Fibroblast of peridontal ligament (primary cell): ENCODE results near the gene MAP4K5.
"Not testable (repeated sequence)": the region's sequence is repeated elsewhere in the genome, so short reads cannot be mapped to it uniquely, and the experiment has no call there.

Experiments
- DNase-seq: peaks from one replicate; pipeline ENCODE4 v3.0.0-alpha.2; 2010; ENCODE audit errors: extremely low read depth

The MAP4K5 gene

GRCh38 chr14:50532502-50533240, at the start of gene MAP4K5:
TSS of gene MAP4K5 (minus strand) at chr14:50532569. CDS start at chr14:50532049, 520 bp downstream.
- DNase-seq = peak; percentile 86

DNA sequence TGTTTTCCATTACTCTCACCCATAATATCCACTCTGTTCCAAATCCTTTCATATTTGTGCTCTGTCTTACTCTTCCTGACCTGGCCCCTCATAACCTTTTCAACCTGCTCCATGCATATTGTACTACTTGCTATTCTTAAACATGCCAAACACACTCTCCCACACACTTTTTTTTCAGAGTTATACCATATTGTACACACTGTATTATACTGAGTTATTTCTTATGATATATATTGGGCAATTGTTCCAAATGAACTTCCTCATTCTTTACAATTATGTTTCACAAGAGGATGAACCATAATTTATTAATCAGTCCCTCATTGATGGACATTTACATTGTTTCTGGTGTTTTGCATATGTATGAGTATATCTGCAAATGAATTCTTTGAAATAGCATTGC, 46.1 kb upstream of the MAP4K5 start:
- no peak for DNase-seq

- no peak for DNase-seq
These were observed 45.6 kb upstream of the MAP4K5 start for GRCh38 chr14:50577982-50578381.

GRCh38 chr14:50575769-50576168, 43.4 kb upstream of the MAP4K5 start:
- DNase-seq = no peak

GRCh38 chr14:50573862-50574261, 41.5 kb upstream of the MAP4K5 start:
- no peak for DNase-seq

DNA sequence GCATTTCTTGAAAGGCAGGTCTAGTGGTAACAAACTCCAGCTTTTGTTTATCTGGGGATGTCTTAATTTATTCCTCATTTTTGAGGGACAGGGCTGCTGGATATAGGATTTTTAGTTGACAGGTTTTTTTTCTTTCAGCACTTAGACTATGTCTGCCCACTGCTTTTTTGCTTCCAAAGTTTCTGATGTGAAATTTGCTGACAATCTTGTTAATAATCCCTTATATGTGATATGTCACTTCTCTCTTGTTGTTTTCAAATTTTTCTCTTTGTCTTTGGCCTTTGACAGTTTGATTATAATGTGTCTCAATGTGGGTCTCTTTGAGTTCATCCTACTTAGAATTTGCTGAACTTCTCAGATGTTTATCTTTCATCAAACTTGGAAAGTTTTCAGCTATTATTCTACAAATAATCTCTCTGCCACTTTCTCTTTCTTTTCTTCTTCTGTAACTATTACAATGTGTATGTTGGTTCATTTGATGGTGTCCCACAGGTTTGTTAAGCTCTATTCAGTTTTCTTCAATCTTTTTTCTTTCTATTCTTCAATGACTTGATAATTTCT, 37.4 kb upstream of the MAP4K5 start:
- no peak for DNase-seq

DNA sequence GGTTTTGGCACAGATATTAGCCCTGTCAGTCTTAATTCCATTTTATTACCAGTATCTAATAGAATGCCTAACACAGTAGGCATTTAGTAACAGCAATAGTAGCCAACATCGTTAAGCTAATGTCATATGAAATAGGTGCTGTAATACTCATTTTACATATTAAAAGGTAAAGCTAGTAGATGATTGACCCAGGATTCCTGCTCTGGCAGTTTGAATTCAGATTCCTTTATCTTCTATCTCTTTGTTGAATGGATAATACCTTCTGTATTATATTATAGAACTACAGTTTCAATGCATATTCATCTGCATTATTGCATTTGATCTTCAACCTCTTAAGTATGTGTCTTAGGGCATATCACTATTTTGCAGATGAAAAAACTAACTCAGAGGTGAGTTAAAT, 30.5 kb upstream of the MAP4K5 start:
- DNase-seq = no peak

DNA sequence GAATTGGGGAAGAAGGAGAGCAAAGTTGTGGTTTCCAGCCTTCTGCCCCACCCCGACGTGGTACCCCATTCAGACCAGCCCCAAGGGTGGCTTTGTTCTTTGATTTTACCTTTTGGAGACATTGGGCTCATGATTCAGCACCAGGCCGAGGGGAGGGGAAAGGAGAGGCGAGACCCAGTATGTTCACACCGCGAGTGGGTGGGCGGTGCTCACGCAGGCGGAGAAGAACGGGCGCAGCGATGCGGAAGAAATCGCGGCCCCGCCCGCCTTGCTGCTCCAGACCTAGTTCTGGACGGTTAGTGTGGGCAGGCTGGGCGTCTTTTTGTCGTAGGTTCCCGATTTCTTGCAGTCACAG, 28.5 kb upstream of the MAP4K5 start:
- peak; percentile 65 for DNase-seq

- DNase-seq = peak; percentile 67
These were observed 27.9 kb upstream of the MAP4K5 start, which contains the start of gene ATL1 for GRCh38 chr14:50559990-50560930. TSS of gene ATL1 (plus strand) at chr14:50560145. CDS start at chr14:50560266, 121 bp downstream.

GRCh38 chr14:50552796-50553195, 20.4 kb upstream of the MAP4K5 start:
- not testable (repeated sequence) for DNase-seq

DNA sequence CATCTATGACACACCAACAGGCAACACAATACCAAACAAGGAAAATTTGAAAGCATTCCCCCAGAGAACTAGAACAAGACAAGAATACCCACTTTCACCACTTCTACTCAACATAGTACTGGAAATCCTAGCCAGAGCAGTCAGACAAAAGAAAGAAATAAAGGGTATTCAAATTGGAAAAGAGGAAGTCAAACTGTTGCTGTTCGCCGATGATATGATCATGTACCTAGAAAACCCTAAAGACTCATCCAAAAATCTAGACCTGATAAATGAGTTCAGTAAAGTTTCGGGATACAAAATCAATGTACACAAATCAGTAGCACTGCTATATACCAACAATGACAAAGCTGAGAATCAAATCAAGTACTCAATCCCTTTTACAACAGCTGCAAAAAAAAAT, 19.5 kb upstream of the MAP4K5 start:
- no peak for DNase-seq

- no peak for DNase-seq
These were observed 17.9 kb upstream of the MAP4K5 start for GRCh38 chr14:50550294-50550693.

GRCh38 chr14:50545618-50546017, 13.2 kb upstream of the MAP4K5 start:
- no peak for DNase-seq

DNA sequence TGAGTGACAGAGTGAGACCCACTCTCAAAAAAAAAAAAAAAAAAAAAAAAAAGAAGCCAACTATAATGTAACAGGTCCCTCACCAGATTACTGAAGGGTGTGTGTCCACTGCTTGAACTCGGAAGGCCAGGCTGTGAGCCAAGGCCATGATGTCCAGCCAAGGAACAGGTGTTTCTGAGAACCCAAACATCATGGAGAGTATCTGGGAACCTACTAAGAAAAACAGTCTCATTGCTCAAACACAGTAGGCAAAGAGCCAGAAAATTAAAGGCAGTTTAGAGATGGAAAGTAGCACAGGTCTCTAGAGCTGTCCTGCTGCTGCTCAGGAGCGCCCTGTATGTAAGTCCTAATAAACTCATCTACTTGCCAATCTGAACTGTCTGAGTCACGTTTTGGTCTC, 12.5 kb upstream of the MAP4K5 start:
- DNase-seq = no peak

GRCh38 chr14:50542941-50543418, 10.6 kb upstream of the MAP4K5 start:
- DNase-seq = peak; percentile 77

DNA sequence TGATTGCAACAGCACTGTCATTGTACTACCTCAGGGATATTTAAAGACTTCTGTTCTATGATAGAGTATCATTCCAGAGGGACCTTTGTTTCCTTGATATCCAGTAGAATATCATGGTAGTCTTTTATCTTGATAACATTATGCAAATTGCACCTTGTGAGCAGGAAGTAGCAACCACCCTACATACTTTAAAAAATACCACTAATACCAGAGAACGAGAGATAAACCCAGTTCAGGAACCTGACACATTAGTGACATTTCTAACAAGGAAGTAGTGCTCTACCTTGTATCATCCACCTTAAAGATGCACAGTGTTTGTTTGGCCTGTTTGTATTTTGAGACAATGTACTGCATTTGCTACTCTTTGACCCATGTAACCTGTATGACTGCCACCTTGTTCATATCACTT, 8.8 kb upstream of the MAP4K5 start:
- DNase-seq = no peak

GRCh38 chr14:50539051-50539450, 6.7 kb upstream of the MAP4K5 start:
- no peak for DNase-seq

DNA sequence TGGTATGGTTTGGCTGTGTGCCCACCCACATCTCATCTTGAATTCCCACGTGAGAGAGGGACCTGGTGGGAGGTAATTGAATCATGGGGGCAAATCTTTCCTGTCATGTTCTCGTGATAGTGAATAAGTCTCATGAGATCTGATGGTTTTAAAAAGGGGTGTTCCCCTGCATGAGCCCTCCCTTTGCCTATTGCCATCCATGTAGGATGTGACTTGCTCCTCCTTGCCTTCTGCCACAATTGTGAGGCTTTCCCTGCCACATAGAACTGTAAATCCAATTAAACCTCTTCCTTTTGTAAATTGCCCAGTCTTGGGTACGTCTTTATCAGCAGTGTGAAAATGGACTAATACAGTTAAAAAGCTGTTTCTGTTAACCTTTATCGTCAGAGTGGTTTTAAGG, 5.7 kb upstream of the MAP4K5 start:
- DNase-seq = not testable (repeated sequence)

- DNase-seq = no peak
These were observed 2.6 kb upstream of the MAP4K5 start for GRCh38 chr14:50534997-50535396.

DNA sequence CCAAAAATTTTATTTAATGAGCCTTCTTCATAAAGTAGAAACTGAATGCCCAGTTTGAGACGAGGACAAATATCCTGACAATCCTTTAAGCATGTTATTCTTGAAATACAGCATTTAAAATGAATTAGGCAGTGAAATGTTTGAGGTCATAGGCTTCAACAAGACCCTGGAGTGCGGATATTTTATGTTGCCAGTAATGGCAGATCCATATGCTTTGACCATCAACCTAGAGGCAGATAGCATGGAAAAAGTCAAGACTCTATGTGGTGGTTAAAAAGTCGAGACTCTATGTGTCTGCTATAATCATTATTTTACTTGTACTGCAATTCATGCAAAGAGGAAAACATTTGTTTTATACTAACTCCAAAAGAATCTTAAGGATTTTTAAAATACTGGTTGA, 2.0 kb upstream of the MAP4K5 start:
- DNase-seq = no peak

DNA sequence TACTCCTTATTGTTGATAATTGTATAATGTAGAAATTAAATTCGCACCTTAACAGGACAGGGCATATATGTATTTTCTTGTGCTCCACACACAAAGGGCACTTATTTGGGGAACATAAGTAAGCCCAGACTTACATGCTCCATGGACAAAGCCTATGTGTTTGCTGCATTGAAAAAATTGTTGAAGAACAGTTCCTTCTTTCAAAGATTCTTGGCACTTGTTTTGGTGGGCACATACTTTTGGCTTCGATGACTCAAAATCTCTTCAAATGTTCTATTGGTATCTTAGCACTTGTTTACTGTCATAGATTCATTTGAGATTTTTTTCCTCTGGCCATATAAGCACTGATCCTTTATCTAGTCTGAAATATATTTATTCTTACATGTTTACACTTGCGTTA, 1.4 kb upstream of the MAP4K5 start:
- DNase-seq = peak; percentile 73

GRCh38 chr14:50533241-50533705, 904 bp upstream of the MAP4K5 start:
- DNase-seq = no peak
